GM12878 (cell line): ENCODE data around the gene FNDC11. TPM values are rescaled to one million over a fixed set of nuclear protein-coding genes. Genes with fewer than 3 reads are reported as not detected.

ENCODE experiments used
- CBX5 ChIP-seq: sonication (generic); IDR thresholded peaks from 2 replicates; pipeline ENCODE4 v1.6.1; 2016; ENCODE audit warnings: low read depth, moderate library complexity, mild to moderate bottlenecking, inconsistent platforms
- CEBPB ChIP-seq, 2 experiments: fragments of 150-350 bp in 1 of 2; IDR thresholded peaks; 2 replicates each; pipeline ENCODE4 v1.6.1; 2012 to 2014; ENCODE audit warnings: low read depth in 2 of 2, low read length in 2 of 2, borderline replicate concordance in 1 of 2, inconsistent platforms in 1 of 2
- EP300 ChIP-seq, 2 experiments: fragments of 150-350 bp in 1 of 2; IDR thresholded peaks; 2 replicates each; pipeline ENCODE4 v1.6.1; 2011 to 2012; ENCODE audit warnings: low read depth in 2 of 2, low read length in 2 of 2, borderline replicate concordance in 1 of 2, improper control_type of control experiment in 1 of 2, inconsistent platforms in 1 of 2; ENCODE audit not compliant: control insufficient read depth in 1 of 2
- ESRRA ChIP-seq: IDR thresholded peaks from 2 replicates; pipeline ENCODE4 v1.6.1; 2012; ENCODE audit warnings: mild to moderate bottlenecking, low read length, improper control_type of control experiment
- NR2C2 ChIP-seq: IDR thresholded peaks from 2 replicates; pipeline ENCODE4 v1.6.1; 2011; ENCODE audit warnings: borderline replicate concordance, low read depth; ENCODE audit not compliant: control insufficient read depth, insufficient read length
- NRF1 ChIP-seq: conservative IDR thresholded peaks from 2 replicates; pipeline ENCODE4 v1.6.1; 2011; ENCODE audit warnings: mild to moderate bottlenecking, low read depth, low read length, improper control_type of control experiment
- RB1 ChIP-seq: fragments of 450-650 bp; formaldehyde crosslinking; IDR thresholded peaks from 2 replicates; pipeline ENCODE4 v1.6.1; 2017; ENCODE audit warnings: mild to moderate bottlenecking, borderline replicate concordance
- SPI1 ChIP-seq: IDR thresholded peaks from 2 replicates; pipeline ENCODE4 v1.6.1; 2011; ENCODE audit warnings: low read depth, mild to moderate bottlenecking, low read length, moderate library complexity, borderline replicate concordance; ENCODE audit not compliant: insufficient read depth
- SREBF1 ChIP-seq: IDR thresholded peaks from 2 replicates; pipeline ENCODE4 v1.6.1; 2012; ENCODE audit warnings: mild to moderate bottlenecking, low read length
- ZNF24 ChIP-seq: fragments of 450-650 bp; IDR thresholded peaks from 2 replicates; pipeline ENCODE4 v1.6.1; 2017; ENCODE audit warnings: antibody characterized with exemption, mild to moderate bottlenecking
- ZNF592 ChIP-seq: fragments of 450-650 bp; IDR thresholded peaks from 2 replicates; pipeline ENCODE4 v1.6.1; 2017; ENCODE audit warnings: mild to moderate bottlenecking, moderate library complexity
- polyA plus RNA-seq, 11 experiments: library from polyadenylated mRNA; depleted of rRNA in 4 of 11; unstranded in 6 of 11; stranded (reverse) in 5 of 11; fragments of >200 nt; fragmentation: Nextera tagmentation in 4 of 11; fragmentation: Illumina TruSeq in 1 of 11; extraction: Ambion mirVana in 4 of 11; extraction: Trizol in 1 of 11; gene quantifications; 1 replicate in 1 of 11; 2 replicates in 10 of 11; pipeline versions ENCODE4 v1.2.1 to v1.2.3, GENCODE V29; 2011 to 2016; ENCODE audit warnings: inconsistent platforms in 2 of 11, missing spikeins in 2 of 11, low read depth in 1 of 11
- total RNA-seq, 4 experiments: library from RNA; depleted of rRNA in 3 of 4; stranded (reverse); fragments of >200 nt in 3 of 4; fragmentation: Illumina TruSeq in 1 of 4; extraction: Trizol in 1 of 4; gene quantifications; 2 replicates each; pipeline versions ENCODE4 v1.2.1 to v1.2.3, GENCODE V29; 2013 to 2021
- TF ChIP-seq, protein P1 (sequence below): fragments of 450-650 bp; formaldehyde crosslinking; IDR thresholded peaks from 2 replicates; pipeline ENCODE4 v1.5.0; 2022; ENCODE audit warnings: mild to moderate bottlenecking, missing genetic modification characterization
- TF ChIP-seq, protein P2 (sequence below): fragments of 450-650 bp; IDR thresholded peaks from 2 replicates; pipeline ENCODE4 v1.6.1; 2017; ENCODE audit warnings: antibody characterized with exemption, mild to moderate bottlenecking, moderate library complexity

FNDC11 gene
- total and polyA plus RNA-seq, 10 of the 15 experiments (the other 5 are each of a cell fraction or from before 2014, with no cell fraction given) = 0.09 to 0.72 (median 0.34) TPM; not detected in 2

DNA sequence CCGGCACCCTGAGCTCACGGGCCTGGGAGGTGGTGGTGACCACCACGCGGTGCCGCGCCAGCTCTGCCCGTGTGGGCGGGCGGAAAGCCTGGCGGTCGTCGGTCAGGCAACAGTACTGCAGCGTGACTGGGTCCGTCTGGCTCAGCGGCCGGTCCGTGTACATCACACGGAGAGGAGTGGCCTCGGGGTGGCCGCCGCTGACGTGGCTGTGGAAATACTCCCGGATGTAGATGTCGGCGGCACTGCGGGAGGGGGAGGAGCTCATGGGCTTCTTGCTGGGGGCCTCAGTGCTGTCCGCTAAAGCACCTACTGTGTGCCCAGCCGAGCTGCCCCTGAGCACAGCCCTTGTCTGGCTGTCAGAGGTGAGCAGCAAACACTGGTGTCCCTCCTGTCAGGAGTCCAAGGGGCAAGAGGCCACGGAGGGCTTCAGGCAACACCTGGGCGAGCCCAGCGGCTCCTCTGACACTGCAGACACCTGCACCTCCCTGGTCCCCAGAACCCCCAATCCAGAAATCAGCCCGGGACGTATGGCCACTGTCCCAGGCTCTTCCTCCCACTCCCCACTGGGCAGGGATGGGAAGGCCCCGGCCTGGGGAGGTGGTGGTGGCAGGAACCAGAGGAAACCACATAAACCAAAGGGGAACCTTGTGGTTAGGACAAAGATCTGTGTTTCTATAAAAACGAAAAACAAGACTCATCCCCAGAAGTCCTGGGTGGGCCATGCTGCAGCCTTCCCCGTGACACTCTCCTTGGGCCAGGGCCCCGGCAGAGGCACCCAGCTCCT, 13.6 kb downstream of the FNDC11 start (continued):
- TF ChIP-seq CBX5 = no peak
- no peak for TF ChIP-seq ZNF592
- TF ChIP-seq EP300 (IDR thresholded peaks at IDR 0.05; ENCODE audit: borderline replicate concordance in 1 of 2, control insufficient read depth in 1 of 2, low read depth in 2 of 2, low read length in 2 of 2) = peak in 1 of 2 experiments; percentile 25; a peak in 2 of 4 replicates
- TF ChIP-seq RB1 = no peak
- no peak for TF ChIP-seq ZNF24
- TF ChIP-seq, protein P1, sequence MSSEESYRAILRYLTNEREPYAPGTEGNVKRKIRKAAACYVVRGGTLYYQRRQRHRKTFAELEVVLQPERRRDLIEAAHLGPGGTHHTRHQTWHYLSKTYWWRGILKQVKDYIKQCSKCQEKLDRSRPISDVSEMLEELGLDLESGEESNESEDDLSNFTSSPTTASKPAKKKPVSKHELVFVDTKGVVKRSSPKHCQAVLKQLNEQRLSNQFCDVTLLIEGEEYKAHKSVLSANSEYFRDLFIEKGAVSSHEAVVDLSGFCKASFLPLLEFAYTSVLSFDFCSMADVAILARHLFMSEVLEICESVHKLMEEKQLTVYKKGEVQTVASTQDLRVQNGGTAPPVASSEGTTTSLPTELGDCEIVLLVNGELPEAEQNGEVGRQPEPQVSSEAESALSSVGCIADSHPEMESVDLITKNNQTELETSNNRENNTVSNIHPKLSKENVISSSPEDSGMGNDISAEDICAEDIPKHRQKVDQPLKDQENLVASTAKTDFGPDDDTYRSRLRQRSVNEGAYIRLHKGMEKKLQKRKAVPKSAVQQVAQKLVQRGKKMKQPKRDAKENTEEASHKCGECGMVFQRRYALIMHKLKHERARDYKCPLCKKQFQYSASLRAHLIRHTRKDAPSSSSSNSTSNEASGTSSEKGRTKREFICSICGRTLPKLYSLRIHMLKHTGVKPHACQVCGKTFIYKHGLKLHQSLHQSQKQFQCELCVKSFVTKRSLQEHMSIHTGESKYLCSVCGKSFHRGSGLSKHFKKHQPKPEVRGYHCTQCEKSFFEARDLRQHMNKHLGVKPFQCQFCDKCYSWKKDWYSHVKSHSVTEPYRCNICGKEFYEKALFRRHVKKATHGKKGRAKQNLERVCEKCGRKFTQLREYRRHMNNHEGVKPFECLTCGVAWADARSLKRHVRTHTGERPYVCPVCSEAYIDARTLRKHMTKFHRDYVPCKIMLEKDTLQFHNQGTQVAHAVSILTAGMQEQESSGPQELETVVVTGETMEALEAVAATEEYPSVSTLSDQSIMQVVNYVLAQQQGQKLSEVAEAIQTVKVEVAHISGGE (CRISPR knock-in tag) = no peak
- no peak for TF ChIP-seq NRF1
- TF ChIP-seq, protein P2, sequence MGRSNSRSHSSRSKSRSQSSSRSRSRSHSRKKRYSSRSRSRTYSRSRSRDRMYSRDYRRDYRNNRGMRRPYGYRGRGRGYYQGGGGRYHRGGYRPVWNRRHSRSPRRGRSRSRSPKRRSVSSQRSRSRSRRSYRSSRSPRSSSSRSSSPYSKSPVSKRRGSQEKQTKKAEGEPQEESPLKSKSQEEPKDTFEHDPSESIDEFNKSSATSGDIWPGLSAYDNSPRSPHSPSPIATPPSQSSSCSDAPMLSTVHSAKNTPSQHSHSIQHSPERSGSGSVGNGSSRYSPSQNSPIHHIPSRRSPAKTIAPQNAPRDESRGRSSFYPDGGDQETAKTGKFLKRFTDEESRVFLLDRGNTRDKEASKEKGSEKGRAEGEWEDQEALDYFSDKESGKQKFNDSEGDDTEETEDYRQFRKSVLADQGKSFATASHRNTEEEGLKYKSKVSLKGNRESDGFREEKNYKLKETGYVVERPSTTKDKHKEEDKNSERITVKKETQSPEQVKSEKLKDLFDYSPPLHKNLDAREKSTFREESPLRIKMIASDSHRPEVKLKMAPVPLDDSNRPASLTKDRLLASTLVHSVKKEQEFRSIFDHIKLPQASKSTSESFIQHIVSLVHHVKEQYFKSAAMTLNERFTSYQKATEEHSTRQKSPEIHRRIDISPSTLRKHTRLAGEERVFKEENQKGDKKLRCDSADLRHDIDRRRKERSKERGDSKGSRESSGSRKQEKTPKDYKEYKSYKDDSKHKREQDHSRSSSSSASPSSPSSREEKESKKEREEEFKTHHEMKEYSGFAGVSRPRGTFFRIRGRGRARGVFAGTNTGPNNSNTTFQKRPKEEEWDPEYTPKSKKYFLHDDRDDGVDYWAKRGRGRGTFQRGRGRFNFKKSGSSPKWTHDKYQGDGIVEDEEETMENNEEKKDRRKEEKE = no peak
- TF ChIP-seq SREBF1 = no peak
- no peak for TF ChIP-seq ESRRA
- TF ChIP-seq NR2C2 = no peak
- TF ChIP-seq CEBPB (IDR thresholded peaks at IDR 0.05; ENCODE audit: borderline replicate concordance in 1 of 2, low read depth in 2 of 2, low read length in 2 of 2) = no peak
- no peak for TF ChIP-seq SPI1
